H9 (cell line): Measurements from ENCODE around the gene HOGA1. TPM values are rescaled to one million over a fixed set of nuclear protein-coding genes. Genes with fewer than 3 reads are reported as not detected.

Experiments used
- DNase-seq: peaks from one replicate; pipeline ENCODE4 v3.0.0-alpha.2; 2017
- H2AFZ ChIP-seq: one replicate; pipeline ENCODE4 v1.6.1; 2013; ENCODE audit warnings: mild to moderate bottlenecking, low read length, control low read depth, moderate library complexity
- H2AK5ac ChIP-seq: 2 replicates; pipeline ENCODE4 v1.6.1; 2013; ENCODE audit warnings: low read length, control low read depth, mixed read lengths; ENCODE audit not compliant: insufficient read length
- H2BK120ac ChIP-seq: one replicate; pipeline ENCODE4 v1.6.1; 2013; ENCODE audit warnings: low read depth, mild to moderate bottlenecking, low read length, control low read depth, inconsistent platforms; ENCODE audit not compliant: poor library complexity, severe bottlenecking
- H2BK12ac ChIP-seq: 2 replicates; pipeline ENCODE4 v1.6.1; 2013; ENCODE audit warnings: low read length, control low read depth, mixed read lengths, low read depth; ENCODE audit not compliant: insufficient read length
- H2BK15ac ChIP-seq: 2 replicates; pipeline ENCODE4 v1.6.1; 2013; ENCODE audit warnings: low read depth, low read length, control low read depth
- H2BK20ac ChIP-seq: one replicate; pipeline ENCODE4 v1.6.1; 2013; ENCODE audit warnings: low read depth, mild to moderate bottlenecking, low read length, control low read depth, inconsistent platforms; ENCODE audit not compliant: poor library complexity, severe bottlenecking
- H2BK5ac ChIP-seq: 2 replicates; pipeline ENCODE4 v1.6.1; 2013; ENCODE audit warnings: low read length, control low read depth, mixed read lengths; ENCODE audit not compliant: insufficient read length
- H3K14ac ChIP-seq: 2 replicates; pipeline ENCODE4 v1.6.1; 2013; ENCODE audit warnings: low read length, control low read depth; ENCODE audit not compliant: insufficient read depth
- H3K18ac ChIP-seq: 2 replicates; pipeline ENCODE4 v1.6.1; 2013; ENCODE audit warnings: low read depth, mild to moderate bottlenecking, mixed read lengths, low read length, control low read depth; ENCODE audit not compliant: insufficient read length
- H3K23ac ChIP-seq: 2 replicates; pipeline ENCODE4 v1.6.1; 2013; ENCODE audit warnings: low read length, control low read depth, mixed read lengths, low read depth; ENCODE audit not compliant: insufficient read length
- H3K23me2 ChIP-seq: 2 replicates; pipeline ENCODE4 v1.6.1; 2013; ENCODE audit warnings: low read depth, mild to moderate bottlenecking, mixed read lengths, low read length, control low read depth; ENCODE audit not compliant: insufficient read length, poor library complexity, severe bottlenecking
- H3K27ac ChIP-seq: 2 replicates; pipeline ENCODE4 v1.5.1; 2013; ENCODE audit warnings: low read length, control low read depth, mixed read lengths, low read depth; ENCODE audit not compliant: insufficient read length
- H3K27me3 ChIP-seq: 2 replicates; pipeline ENCODE4 v1.6.1; 2013; ENCODE audit warnings: low read length, control low read depth, inconsistent platforms; ENCODE audit not compliant: insufficient read depth
- H3K4ac ChIP-seq: 2 replicates; pipeline ENCODE4 v1.6.1; 2013; ENCODE audit warnings: low read depth, mild to moderate bottlenecking, control low read depth, inconsistent platforms, low read length, moderate library complexity
- H3K4me1 ChIP-seq: 2 replicates; pipeline ENCODE4 v1.6.1; 2013; ENCODE audit warnings: low read length, control low read depth, inconsistent platforms; ENCODE audit not compliant: insufficient read depth
- H3K4me2 ChIP-seq: 2 replicates; pipeline ENCODE4 v1.6.1; 2013; ENCODE audit warnings: low read length, control low read depth, mixed read lengths; ENCODE audit not compliant: insufficient read length, insufficient read depth
- H3K56ac ChIP-seq: 2 replicates; pipeline ENCODE4 v1.6.1; 2013; ENCODE audit warnings: low read depth, mild to moderate bottlenecking, mixed read lengths, low read length, control low read depth; ENCODE audit not compliant: insufficient read length
- H3K79me1 ChIP-seq: 2 replicates; pipeline ENCODE4 v1.6.1; 2013; ENCODE audit warnings: low read depth, mild to moderate bottlenecking, moderate library complexity, low read length, control low read depth, inconsistent platforms; ENCODE audit not compliant: insufficient read depth, poor library complexity, severe bottlenecking
- H3K79me2 ChIP-seq: 2 replicates; pipeline ENCODE4 v1.6.1; 2013; ENCODE audit warnings: low read length, control low read depth, inconsistent platforms; ENCODE audit not compliant: insufficient read depth
- H3K9ac ChIP-seq: 2 replicates; pipeline ENCODE4 v1.6.1; 2013; ENCODE audit warnings: low read length, control low read depth, mixed read lengths; ENCODE audit not compliant: insufficient read length; ENCODE audit errors: extremely low read depth
- H3K9me3 ChIP-seq: one replicate; pipeline ENCODE4 v1.6.1; 2013; ENCODE audit warnings: low read depth, low read length, inconsistent platforms; ENCODE audit not compliant: control insufficient read depth
- H3T11ph ChIP-seq: one replicate; pipeline ENCODE4 v1.6.1; 2013; ENCODE audit warnings: mild to moderate bottlenecking, low read length, control low read depth, inconsistent platforms
- H4K20me1 ChIP-seq: one replicate; pipeline ENCODE4 v1.6.1; 2013; ENCODE audit not compliant: control insufficient read depth, insufficient read length, insufficient read depth
- H4K5ac ChIP-seq: 2 replicates; pipeline ENCODE4 v1.6.1; 2013; ENCODE audit warnings: low read depth, mild to moderate bottlenecking, mixed read lengths, low read length, control low read depth; ENCODE audit not compliant: insufficient read length
- H4K8ac ChIP-seq: replicated peaks from 2 replicates; pipeline ENCODE4 v1.6.1; 2013; ENCODE audit warnings: low read length, control low read depth, mixed read lengths, low read depth; ENCODE audit not compliant: insufficient read length
- H4K91ac ChIP-seq: 2 replicates; pipeline ENCODE4 v1.6.1; 2013; ENCODE audit warnings: low read depth, mild to moderate bottlenecking, moderate library complexity, mixed read lengths, low read length, control low read depth; ENCODE audit not compliant: insufficient read length
- H3K27ac Mint-ChIP-seq, 3 experiments: 2 replicates in 2 of 3; 3 replicates in 1 of 3; pipeline ENCODE4 v1.8.0; 2020 to 2021; ENCODE audit warnings: mixed read lengths in 3 of 3, mild to moderate bottlenecking in 1 of 3, moderate library complexity in 1 of 3
- H3K27me3 Mint-ChIP-seq: 2 replicates; pipeline ENCODE4 v1.8.0; 2021; ENCODE audit warnings: low read depth, mild to moderate bottlenecking, moderate library complexity, mixed read lengths
- H3K36me3 Mint-ChIP-seq, 3 experiments: 2 replicates in 2 of 3; 3 replicates in 1 of 3; pipeline ENCODE4 v1.8.0; 2020 to 2021; ENCODE audit warnings: low read depth in 3 of 3, mixed read lengths in 3 of 3; ENCODE audit not compliant: insufficient read depth in 1 of 3
- H3K4me1 Mint-ChIP-seq, 2 experiments: 2 replicates each; pipeline ENCODE4 v1.8.0; 2020; ENCODE audit warnings: mixed read lengths in 2 of 2
- H3K4me3 Mint-ChIP-seq, 2 experiments: 2 replicates in 1 of 2; 3 replicates in 1 of 2; pipeline ENCODE4 v1.8.0; 2020 to 2021; ENCODE audit warnings: mild to moderate bottlenecking in 2 of 2, mixed read lengths in 2 of 2, moderate library complexity in 1 of 2
- H3K9me3 Mint-ChIP-seq, 2 experiments: 2 replicates in 1 of 2; 3 replicates in 1 of 2; pipeline ENCODE4 v1.8.0; 2020; ENCODE audit warnings: mild to moderate bottlenecking in 2 of 2, mixed read lengths in 2 of 2, moderate library complexity in 1 of 2
- CTCF ChIP-seq: fragments of 200-600 bp; sonication (generic); conservative IDR thresholded peaks from 3 replicates; pipeline ENCODE4 v1.8.0; 2021; ENCODE audit warnings: antibody characterized with exemption, mild to moderate bottlenecking
- WGBS: extraction: QIAGEN DNeasy Blood & Tissue Kit; methylation state at CpG from one replicate; pipeline ENCODE4 v1.1.7; 2013; ENCODE audit warnings: missing lambda C conversion rate, low lambda C conversion rate, mixed read lengths; ENCODE audit not compliant: insufficient read length; ENCODE audit errors: extremely low coverage; 5-methylcytosine and 5-hydroxymethylcytosine counted together
- total RNA-seq: library from RNA; stranded (reverse); gene quantifications from 2 replicates; pipeline ENCODE4 v1.2.1, GENCODE V29; 2021

The HOGA1 gene
- total RNA-seq, 1 experiment from 2014 or later = 0.79 TPM

GRCh38 chr10:97585439-97585811 lies 1.2 kb downstream of the HOGA1 start:
- Mint-ChIP-seq H3K27ac (no peak overlapping the region), H3K4me1 (peaks cover 3 to 13% of the 10 kb centered on the region in 2 experiments; a peak in 3 of 4 replicates), H3K27me3 (peaks cover 2% of the 10 kb centered on the region; the same call in 1 of the 2 replicates), H3K4me3 (no peak overlapping the region), H3K36me3 (no peaks in the 10 kb centered on the region), H3K9me3 (no peaks in the 10 kb centered on the region)
- WGBS = no CpG with 5 or more reads among the region's 5 CpGs
- no peak overlapping the region for H3K4ac ChIP-seq
- H3K4me1 ChIP-seq = no peaks in the 10 kb centered on the region
- H3K14ac ChIP-seq = no peak overlapping the region
- H4K8ac ChIP-seq = no peak overlapping the region
- no peaks in the 10 kb centered on the region for H3K79me2 ChIP-seq
- no peak overlapping the region for H2BK5ac ChIP-seq
- no peak overlapping the region for H2BK12ac ChIP-seq
- no peak overlapping the region for H3K9ac ChIP-seq
- no peak overlapping the region for H2AK5ac ChIP-seq
- DNase-seq = no peak
- no peak overlapping the region for H2BK120ac ChIP-seq
- H4K5ac ChIP-seq = no peak overlapping the region
- no peaks in the 10 kb centered on the region for H3K23me2 ChIP-seq
- no peaks in the 10 kb centered on the region for H4K20me1 ChIP-seq
- no peak overlapping the region for H4K91ac ChIP-seq
- no peak overlapping the region for H3K23ac ChIP-seq
- H3K4me2 ChIP-seq = no peak overlapping the region
- H3T11ph ChIP-seq = no peak overlapping the region
- no peaks in the 10 kb centered on the region for H3K27me3 ChIP-seq
- no peaks in the 10 kb centered on the region for H3K9me3 ChIP-seq
- no peak overlapping the region for H2AFZ ChIP-seq
- no peak overlapping the region for H3K27ac ChIP-seq
- H3K79me1 ChIP-seq = no peaks in the 10 kb centered on the region
- no peak overlapping the region for H2BK20ac ChIP-seq
- H2BK15ac ChIP-seq = no peak overlapping the region
- TF ChIP-seq CTCF = no peak
- no peak overlapping the region for H3K56ac ChIP-seq
- H3K18ac ChIP-seq = no peak overlapping the region
